Measurements from ENCODE around the gene CCDC50. TPM values are rescaled to one million over a fixed set of nuclear protein-coding genes. Genes with fewer than 3 reads are reported as not detected.

CCDC50 gene
- total RNA-seq, 2 experiments from 2014 or later: 31.4 to 43.9 TPM

DNA sequence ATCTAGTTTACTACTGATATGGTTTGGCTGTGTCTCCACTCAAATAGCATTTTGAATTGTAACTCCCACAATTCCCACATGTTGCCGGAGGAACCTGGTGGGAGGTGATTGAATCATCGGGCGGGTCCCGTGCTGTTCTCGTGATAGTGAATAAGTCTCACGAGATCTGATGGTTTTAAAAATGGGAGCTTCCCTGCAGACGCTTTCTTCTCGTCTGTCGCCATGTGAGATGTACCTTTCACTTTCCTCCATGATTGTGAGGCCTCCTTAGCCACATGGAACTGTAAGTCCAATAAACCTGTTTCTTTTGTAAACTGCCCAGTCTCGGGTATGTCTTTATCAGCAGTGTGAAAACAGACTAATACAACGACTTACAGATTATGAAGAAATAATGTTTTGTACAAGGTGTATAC, 96.1 kb downstream of the CCDC50 start:
- Histone ChIP-seq H3K36me3 (ENCODE audit: insufficient read depth, low read length) (no peaks in the 10 kb centered on the region), H3K9me2 (ENCODE audit: insufficient read depth, low read length) (no peaks in the 10 kb centered on the region), H3K4me1 (ENCODE audit: insufficient read depth, low read length, poor library complexity, severe bottlenecking) (no peaks in the 10 kb centered on the region), H3K4me3 (ENCODE audit: low read depth, low read length, poor library complexity, severe bottlenecking) (no peak overlapping the region), H3K4me2 (ENCODE audit: low read length) (no peak overlapping the region), H3K9me3 (ENCODE audit: low read length) (no peaks in the 10 kb centered on the region), H2AFZ (ENCODE audit: low read length) (no peak overlapping the region), H3K79me2 (ENCODE audit: insufficient read depth, low read depth, low read length) (no peaks in the 10 kb centered on the region), H3K27ac (ENCODE audit: low read depth, low read length, poor library complexity, severe bottlenecking) (no peak overlapping the region), H4K20me1 (ENCODE audit: insufficient read depth, low read length) (no peaks in the 10 kb centered on the region)
- ChIA-PET POLR2A (interaction anchor here (0.6 to 1.2 kb wide), 2 partner anchors 86 to 192 kb away, joined by 4 to 8 read pairs; no protein-coding TSS in a partner anchor), CTCF (ENCODE audit: unreplicated experiment) (no interaction called here)
- no peak for DNase-seq (ENCODE audit: low spot score)
- BruUV-seq (replicated peaks): no TSS peak
- TF ChIP-seq, protein P1, sequence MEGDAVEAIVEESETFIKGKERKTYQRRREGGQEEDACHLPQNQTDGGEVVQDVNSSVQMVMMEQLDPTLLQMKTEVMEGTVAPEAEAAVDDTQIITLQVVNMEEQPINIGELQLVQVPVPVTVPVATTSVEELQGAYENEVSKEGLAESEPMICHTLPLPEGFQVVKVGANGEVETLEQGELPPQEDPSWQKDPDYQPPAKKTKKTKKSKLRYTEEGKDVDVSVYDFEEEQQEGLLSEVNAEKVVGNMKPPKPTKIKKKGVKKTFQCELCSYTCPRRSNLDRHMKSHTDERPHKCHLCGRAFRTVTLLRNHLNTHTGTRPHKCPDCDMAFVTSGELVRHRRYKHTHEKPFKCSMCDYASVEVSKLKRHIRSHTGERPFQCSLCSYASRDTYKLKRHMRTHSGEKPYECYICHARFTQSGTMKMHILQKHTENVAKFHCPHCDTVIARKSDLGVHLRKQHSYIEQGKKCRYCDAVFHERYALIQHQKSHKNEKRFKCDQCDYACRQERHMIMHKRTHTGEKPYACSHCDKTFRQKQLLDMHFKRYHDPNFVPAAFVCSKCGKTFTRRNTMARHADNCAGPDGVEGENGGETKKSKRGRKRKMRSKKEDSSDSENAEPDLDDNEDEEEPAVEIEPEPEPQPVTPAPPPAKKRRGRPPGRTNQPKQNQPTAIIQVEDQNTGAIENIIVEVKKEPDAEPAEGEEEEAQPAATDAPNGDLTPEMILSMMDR (conservative IDR thresholded peaks at IDR 0.05; ENCODE audit: low read length): no peak
- TF ChIP-seq EZH2phosphoT487 (IDR thresholded peaks at IDR 0.05; ENCODE audit: borderline replicate concordance, low read depth, low read length): no peak
- intact Hi-C loops (cut with micrococcal nuclease; ENCODE audit: unreplicated experiment): no loop called here

DNA sequence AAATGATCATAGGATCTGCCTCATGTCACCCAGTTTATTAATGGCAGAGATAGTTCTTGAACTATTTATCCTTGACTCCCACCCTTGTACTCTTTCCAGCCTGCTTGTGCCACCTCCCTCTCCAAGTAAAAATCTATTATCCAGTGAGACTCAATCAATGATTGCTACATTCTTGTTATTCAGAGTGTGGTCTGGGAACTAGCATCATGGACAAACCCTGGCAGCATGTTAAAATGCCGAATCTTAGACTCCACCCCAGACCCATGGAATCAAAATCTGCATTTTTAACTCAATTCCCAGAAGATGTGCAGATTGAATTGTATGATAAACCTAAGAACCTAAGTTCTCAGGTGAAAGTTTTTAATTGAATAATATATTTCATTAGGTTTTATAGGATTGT, 97.1 kb downstream of the CCDC50 start:
- TF ChIP-seq, protein P1 (conservative IDR thresholded peaks at IDR 0.05; ENCODE audit: low read length): no peak
- no peak for TF ChIP-seq EZH2phosphoT487 (IDR thresholded peaks at IDR 0.05; ENCODE audit: borderline replicate concordance, low read depth, low read length)
- no TSS peak for BruUV-seq (replicated peaks)

DNA sequence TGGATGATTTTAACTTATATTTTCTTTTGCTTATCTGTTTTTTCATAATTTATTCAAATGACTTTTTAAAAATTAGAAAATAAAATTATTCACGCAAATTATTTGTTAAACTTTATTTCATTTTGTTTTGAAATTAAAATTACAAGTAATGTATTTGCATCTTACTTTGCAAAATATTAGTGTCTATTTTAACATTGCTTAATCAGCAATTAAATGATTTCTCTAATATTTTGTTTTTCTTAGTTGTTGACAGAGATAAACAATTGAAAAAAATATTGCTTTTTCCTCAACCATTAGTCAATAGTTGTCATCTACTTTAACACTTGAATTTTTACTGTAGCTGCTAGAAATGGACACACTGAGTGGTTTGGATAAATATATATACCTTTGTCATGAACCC, 99.0 kb downstream of the CCDC50 start:
- H3K4me3 ChIP-seq (ENCODE audit: low read depth, low read length, poor library complexity, severe bottlenecking): no peak overlapping the region
- H2AFZ ChIP-seq (ENCODE audit: low read length): no peak overlapping the region
- no peak overlapping the region for H3K27ac ChIP-seq (ENCODE audit: low read depth, low read length, poor library complexity, severe bottlenecking)
- no peak overlapping the region for H3K4me2 ChIP-seq (ENCODE audit: low read length)
- no TSS peak for BruUV-seq (replicated peaks)
- no peaks in the 10 kb centered on the region for H4K20me1 ChIP-seq (ENCODE audit: insufficient read depth, low read length)
- ChIA-PET CTCF (ENCODE audit: unreplicated experiment) (no interaction called here), POLR2A (interaction anchor here (0.7 kb wide), 1 partner anchor 1016 kb away, joined by 3 read pairs; no protein-coding TSS in a partner anchor)
- no peaks in the 10 kb centered on the region for H3K36me3 ChIP-seq (ENCODE audit: insufficient read depth, low read length)
- H3K9me2 ChIP-seq (ENCODE audit: insufficient read depth, low read length): no peaks in the 10 kb centered on the region
- TF ChIP-seq, protein P1 (conservative IDR thresholded peaks at IDR 0.05; ENCODE audit: low read length): no peak
- TF ChIP-seq EZH2phosphoT487 (IDR thresholded peaks at IDR 0.05; ENCODE audit: borderline replicate concordance, low read depth, low read length): no peak
- no peaks in the 10 kb centered on the region for H3K4me1 ChIP-seq (ENCODE audit: insufficient read depth, low read length, poor library complexity, severe bottlenecking)
- no peaks in the 10 kb centered on the region for H3K79me2 ChIP-seq (ENCODE audit: insufficient read depth, low read depth, low read length)
- no peak for DNase-seq (ENCODE audit: low spot score)
- intact Hi-C loops (cut with micrococcal nuclease; ENCODE audit: unreplicated experiment): no loop called here
- no peaks in the 10 kb centered on the region for H3K9me3 ChIP-seq (ENCODE audit: low read length)

More for the DNA sequence above, 97.1 kb downstream of the CCDC50 start:
- Histone ChIP-seq H3K4me3 (ENCODE audit: low read depth, low read length, poor library complexity, severe bottlenecking) (no peak overlapping the region), H3K27ac (ENCODE audit: low read depth, low read length, poor library complexity, severe bottlenecking) (no peak overlapping the region), H3K79me2 (ENCODE audit: insufficient read depth, low read depth, low read length) (no peaks in the 10 kb centered on the region), H3K36me3 (ENCODE audit: insufficient read depth, low read length) (no peaks in the 10 kb centered on the region), H4K20me1 (ENCODE audit: insufficient read depth, low read length) (no peaks in the 10 kb centered on the region), H3K4me1 (ENCODE audit: insufficient read depth, low read length, poor library complexity, severe bottlenecking) (no peaks in the 10 kb centered on the region), H2AFZ (ENCODE audit: low read length) (no peak overlapping the region), H3K9me3 (ENCODE audit: low read length) (no peaks in the 10 kb centered on the region), H3K9me2 (ENCODE audit: insufficient read depth, low read length) (no peaks in the 10 kb centered on the region), H3K4me2 (ENCODE audit: low read length) (no peak overlapping the region)
- intact Hi-C loops (cut with micrococcal nuclease; ENCODE audit: unreplicated experiment): no loop called here
- ChIA-PET POLR2A (no interaction called here), CTCF (ENCODE audit: unreplicated experiment) (no interaction called here)
- DNase-seq (ENCODE audit: low spot score): no peak
